Right atrium auricular region (tissue), 2 donors: ENCODE data around the gene RAD51B. TPM values are rescaled to one million over a fixed set of nuclear protein-coding genes. Genes with fewer than 3 reads are reported as not detected.

Experiments used
- DNase-seq: peaks from one replicate; pipeline ENCODE4 v3.0.0-alpha.2; 2019; ENCODE audit warnings: low spot score
- H3K27ac ChIP-seq, 2 donors: fragments of 200-600 bp; sonication (generic); 1 replicate in 1 of 2; 2 replicates in 1 of 2; pipeline ENCODE4 v1.5.1; 2016 to 2019
- H3K27me3 ChIP-seq, 2 donors: fragments of 200-600 bp; sonication (generic); one replicate each; pipeline versions ENCODE4 v1.5.1 to v1.6.0; 2017 to 2019
- H3K36me3 ChIP-seq: fragments of 200-600 bp; sonication (generic); one replicate; pipeline ENCODE4 v1.5.1; 2016
- H3K4me1 ChIP-seq, 2 donors: fragments of 200-600 bp; sonication (generic); one replicate each; pipeline versions ENCODE4 v1.5.1 to v1.6.0; 2017 to 2019
- H3K4me3 ChIP-seq, 2 donors: fragments of 200-600 bp; sonication (generic); 1 replicate in 1 of 2; 2 replicates in 1 of 2; pipeline ENCODE4 v1.5.1; 2017 to 2019; ENCODE audit warnings: mild to moderate bottlenecking in 1 of 2, moderate library complexity in 1 of 2
- H3K9me3 ChIP-seq, 2 donors: fragments of 200-600 bp; sonication (generic); one replicate each; pipeline ENCODE4 v1.5.1; 2019
- total RNA-seq, 2 donors: library from RNA; depleted of rRNA; stranded (reverse); fragments of >200 nt; gene quantifications; one replicate each; pipeline ENCODE4 v1.1.0, GENCODE V29; 2016
- TF ChIP-seq, protein P1 (sequence below), 2 donors: fragments of 200-600 bp; sonication (generic); IDR thresholded peaks; one replicate each; pipeline ENCODE4 v1.5.1; 2019; ENCODE audit warnings: antibody characterized with exemption in 2 of 2

The RAD51B gene
- total RNA-seq, 2 donors from 2014 or later = 1.2 to 1.5 TPM

DNA sequence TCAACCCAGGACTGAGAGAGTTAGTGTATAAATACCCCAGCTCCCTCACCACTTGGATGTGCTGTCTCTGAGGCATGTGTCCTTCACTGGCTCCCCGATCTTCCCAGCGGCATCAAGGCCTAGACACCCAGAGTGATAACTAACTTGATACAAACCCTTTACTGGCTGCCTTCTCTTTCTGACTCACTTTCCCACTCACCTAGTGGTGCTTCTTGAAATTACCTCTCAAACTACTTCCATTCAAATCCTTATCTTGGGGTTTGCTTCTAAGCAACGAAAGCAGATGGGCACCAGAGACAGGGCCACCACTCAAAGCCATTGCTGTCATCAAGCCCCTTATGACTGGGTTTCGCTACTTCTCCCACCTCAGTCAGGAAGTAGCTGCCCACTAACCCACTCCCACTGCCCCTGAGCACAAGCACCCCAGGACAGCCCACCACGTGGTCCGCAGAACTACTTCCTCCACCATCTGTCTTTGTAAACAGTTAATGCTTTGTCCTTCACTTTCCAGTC, 956.1 kb downstream of the RAD51B start:
- no peak overlapping the region for H3K27ac ChIP-seq

DNA sequence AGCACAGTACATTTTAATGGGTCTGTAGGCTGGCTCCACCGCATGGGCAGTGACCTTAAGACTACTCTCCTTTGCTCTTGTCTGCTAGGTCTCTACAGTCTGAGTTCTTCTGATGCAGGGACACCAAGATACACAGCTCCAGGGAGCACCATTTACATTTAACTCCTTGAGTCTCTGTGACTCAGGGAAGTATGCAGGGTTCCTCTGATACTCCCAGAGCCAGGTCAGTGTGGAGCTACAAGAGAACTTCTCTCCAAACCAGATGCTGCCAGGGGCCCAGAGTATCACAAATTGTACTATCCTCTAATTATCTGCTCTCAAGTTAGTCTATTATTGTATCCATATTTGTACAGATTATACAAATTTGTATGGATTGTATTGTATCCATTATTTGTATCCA, 958.1 kb downstream of the RAD51B start:
- no peaks in the 10 kb centered on the region for H3K36me3 ChIP-seq
- TF ChIP-seq, protein P1, sequence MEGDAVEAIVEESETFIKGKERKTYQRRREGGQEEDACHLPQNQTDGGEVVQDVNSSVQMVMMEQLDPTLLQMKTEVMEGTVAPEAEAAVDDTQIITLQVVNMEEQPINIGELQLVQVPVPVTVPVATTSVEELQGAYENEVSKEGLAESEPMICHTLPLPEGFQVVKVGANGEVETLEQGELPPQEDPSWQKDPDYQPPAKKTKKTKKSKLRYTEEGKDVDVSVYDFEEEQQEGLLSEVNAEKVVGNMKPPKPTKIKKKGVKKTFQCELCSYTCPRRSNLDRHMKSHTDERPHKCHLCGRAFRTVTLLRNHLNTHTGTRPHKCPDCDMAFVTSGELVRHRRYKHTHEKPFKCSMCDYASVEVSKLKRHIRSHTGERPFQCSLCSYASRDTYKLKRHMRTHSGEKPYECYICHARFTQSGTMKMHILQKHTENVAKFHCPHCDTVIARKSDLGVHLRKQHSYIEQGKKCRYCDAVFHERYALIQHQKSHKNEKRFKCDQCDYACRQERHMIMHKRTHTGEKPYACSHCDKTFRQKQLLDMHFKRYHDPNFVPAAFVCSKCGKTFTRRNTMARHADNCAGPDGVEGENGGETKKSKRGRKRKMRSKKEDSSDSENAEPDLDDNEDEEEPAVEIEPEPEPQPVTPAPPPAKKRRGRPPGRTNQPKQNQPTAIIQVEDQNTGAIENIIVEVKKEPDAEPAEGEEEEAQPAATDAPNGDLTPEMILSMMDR (IDR thresholded peaks at IDR 0.05) = no peak
- H3K4me3 ChIP-seq = no peak overlapping the region
- H3K27ac ChIP-seq = no peak overlapping the region
- H3K4me1 ChIP-seq = peaks cover 0 to 50% of the 10 kb centered on the region in 2 donors
- peaks cover 0 to 11% of the 10 kb centered on the region in 2 donors for H3K9me3 ChIP-seq
- no peaks in the 10 kb centered on the region for H3K27me3 ChIP-seq
- peak; percentile 49 for DNase-seq

More for the DNA sequence above, 956.1 kb downstream of the RAD51B start:
- TF ChIP-seq, protein P1 (IDR thresholded peaks at IDR 0.05) = no peak
- H3K9me3 ChIP-seq = peaks cover 0 to 11% of the 10 kb centered on the region in 2 donors
- H3K4me3 ChIP-seq = no peak overlapping the region
- no peaks in the 10 kb centered on the region for H3K36me3 ChIP-seq
- no peak for DNase-seq
- H3K27me3 ChIP-seq = no peaks in the 10 kb centered on the region
- H3K4me1 ChIP-seq = peaks cover 0 to 49% of the 10 kb centered on the region in 2 donors

Other genes with a start within 250 kb of the RAD51B start
- 10 to 100 TPM; 13.8 to 15.3 TPM for gene PIGH, start 219.5 kb upstream of the RAD51B start, total RNA-seq
- under 1 TPM in 1 of 2 donors, not detected in 1; 0.59 TPM for gene ARG2, start 199.9 kb upstream of the RAD51B start, total RNA-seq
- 10 to 100 TPM; 59.7 to 61.0 TPM for gene VTI1B, start 145.1 kb upstream of the RAD51B start, total RNA-seq
- 10 to 100 TPM; 20.8 to 24.0 TPM for gene RDH11, start 124.0 kb upstream of the RAD51B start, total RNA-seq
- not detected for gene RDH12, start 117.9 kb upstream of the RAD51B start, total RNA-seq
- gene ZFYVE26, start 3.2 kb upstream of the RAD51B start, total RNA-seq = 10 to 100 TPM; 10.5 to 11.8 TPM